Measurements from ENCODE around the gene HOXB1.
"Not testable (repeated sequence)": the region's sequence is repeated elsewhere in the genome, so short reads cannot be mapped to it uniquely, and the experiment has no call there.

The HOXB1 gene

GRCh38 chr17:48489781-48490180 is 41.0 kb downstream of the HOXB1 start:
- DNase-seq = no peak

DNA sequence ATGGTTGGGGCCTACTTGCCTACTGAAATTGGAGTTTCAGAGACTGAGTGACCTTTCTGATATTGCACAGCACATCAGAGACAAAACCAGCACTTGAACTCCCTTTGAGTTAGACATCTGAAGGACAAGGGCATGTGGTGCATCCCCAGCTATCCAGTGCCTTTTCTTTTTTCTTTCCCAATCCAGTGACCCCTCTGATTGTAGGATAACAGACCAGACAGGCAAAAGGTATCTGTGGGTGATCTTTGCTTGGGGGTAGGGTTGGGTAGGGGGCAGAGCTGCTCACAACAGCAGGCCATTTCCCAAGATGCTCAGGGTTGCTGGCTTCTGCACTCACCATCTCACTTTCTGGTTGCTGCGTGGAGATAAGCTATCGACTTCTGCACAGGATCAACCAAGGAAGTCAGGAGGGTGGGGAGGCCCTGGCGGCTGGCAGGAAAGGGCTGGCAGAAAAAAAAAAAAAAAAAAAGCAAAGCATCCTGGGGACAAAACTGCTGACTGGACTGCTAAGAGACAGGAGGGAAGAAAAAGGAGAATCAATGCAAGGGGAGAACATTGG is 42.2 kb downstream of the HOXB1 start:
- no peak for DNase-seq

DNA sequence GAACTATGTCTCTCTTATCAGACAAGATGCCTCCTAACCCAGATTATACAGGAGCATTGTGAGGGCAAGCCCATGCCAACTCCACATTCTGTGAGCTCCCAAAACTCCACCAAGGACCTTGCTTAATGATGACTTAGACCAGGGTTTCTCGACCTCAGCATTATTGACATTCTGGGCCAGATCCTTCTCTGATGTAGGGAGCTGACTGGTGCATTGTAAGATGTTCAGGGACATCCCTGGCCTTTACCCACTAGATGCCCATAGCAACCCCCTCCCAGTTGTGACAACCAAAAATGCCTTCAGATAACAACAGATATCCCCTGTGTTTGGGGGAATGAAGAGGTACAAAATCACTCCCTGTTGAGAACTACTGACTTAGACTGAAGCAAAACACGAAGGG is 43.6 kb downstream of the HOXB1 start:
- DNase-seq = no peak

DNA sequence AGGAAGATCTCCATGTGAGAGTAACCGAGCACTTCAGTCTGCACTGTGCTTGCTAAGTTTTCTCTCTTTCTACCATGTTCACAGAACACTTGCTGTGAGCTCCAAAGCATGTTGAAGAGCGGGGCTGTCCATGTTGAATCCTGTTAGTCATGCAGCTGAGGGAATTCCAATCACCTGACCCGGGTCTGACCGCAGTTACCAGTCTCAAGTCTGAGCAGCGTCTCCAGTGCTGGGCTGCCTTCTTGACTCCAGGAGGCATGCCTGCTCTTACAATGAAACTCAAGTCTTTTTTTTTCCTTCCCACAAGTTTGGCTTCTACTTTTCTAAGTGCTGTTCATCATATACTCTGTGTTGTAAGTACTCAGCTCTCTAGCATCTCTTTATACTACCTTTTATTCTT is 44.3 kb downstream of the HOXB1 start:
- DNase-seq = no peak

- no peak for DNase-seq
These were observed 46.0 kb downstream of the HOXB1 start for GRCh38 chr17:48484850-48485249.

DNA sequence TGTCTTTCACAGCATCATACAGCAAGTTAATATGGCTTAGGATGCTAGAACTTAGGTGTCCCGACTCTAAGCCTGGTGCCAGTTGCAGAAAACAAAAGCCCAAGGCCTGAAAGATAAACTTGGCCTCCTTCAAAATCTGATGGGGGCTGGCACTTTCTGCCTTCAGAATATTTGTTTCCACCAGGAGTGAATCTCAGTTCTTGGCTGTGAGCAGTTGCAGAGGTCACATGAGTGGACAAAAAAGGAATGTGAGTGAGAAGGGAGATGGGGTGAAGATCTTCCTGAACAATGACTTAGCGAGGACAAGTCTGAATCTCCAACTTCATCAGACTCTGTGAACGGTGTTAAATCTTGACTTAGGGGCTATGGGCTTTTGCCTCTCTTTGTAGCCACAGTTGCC is 46.6 kb downstream of the HOXB1 start:
- no peak for DNase-seq

DNA sequence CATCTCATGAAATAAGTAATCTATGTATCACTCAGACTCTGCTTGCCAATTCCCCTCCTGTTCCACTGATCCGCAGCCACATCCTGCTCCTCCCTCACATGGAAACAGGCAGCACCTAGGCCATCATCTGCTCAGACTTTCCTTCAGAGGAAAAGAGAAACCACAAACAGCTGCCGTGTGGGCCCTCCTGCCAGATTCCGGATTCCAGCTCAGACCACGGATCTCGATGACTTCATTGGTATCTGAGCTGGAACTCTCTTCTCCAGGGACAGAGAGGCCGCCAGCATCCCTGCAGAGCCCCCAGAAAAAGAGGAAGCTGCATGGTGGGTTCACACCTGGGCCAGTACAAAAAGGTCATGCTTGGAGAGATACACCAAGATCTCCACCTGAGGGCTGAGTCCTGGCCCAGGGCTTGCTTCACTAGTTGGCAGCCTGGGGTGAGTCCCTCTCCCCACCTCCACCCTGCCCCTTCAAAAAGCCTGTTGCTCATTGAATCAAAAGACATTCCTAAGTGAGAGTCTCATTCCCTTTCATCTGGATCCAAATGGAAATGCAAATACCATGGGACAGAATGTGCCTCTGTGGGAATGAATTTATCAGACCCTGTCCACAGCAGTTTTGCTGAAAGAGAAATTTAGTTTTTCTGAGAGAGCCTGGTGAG is 47.2 kb downstream of the HOXB1 start:
- peak in 1 of 2 donors; percentile 50 for DNase-seq

- DNase-seq = no peak
These were observed 47.8 kb downstream of the HOXB1 start for GRCh38 chr17:48483004-48483403.

DNA sequence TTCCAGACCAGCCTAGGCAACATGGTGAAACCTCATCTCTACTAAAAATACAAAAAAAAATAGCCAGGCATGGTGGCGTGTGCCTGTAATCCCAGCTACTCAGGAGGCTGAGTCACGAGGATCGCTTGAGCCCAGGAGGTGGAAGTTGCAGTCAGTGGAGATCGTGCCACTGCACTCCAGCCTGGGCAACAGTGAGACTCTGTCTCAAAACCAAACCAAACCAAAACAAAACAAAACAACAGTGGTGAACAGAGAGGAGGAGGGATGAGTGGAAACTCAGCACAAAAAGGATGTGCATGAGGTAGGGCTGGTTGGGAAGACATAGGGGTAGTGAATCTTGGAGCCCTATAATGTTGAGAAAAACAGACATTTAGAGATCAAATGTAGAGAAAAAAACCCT is 48.5 kb downstream of the HOXB1 start:
- not testable (repeated sequence) for DNase-seq

- no peak for DNase-seq
These were observed 51.8 kb downstream of the HOXB1 start for GRCh38 chr17:48479014-48479402.
